OCI-LY1 (cell line): ENCODE data around the gene CARMIL1.

ENCODE experiments used
- EZH2 ChIP-seq: fragments of 200-600 bp; sonication (generic), shearing (Covaris generic); IDR thresholded peaks from 2 replicates; pipeline ENCODE4 v1.8.0; 2017; ENCODE audit warnings: borderline replicate concordance, mixed run types, mild to moderate bottlenecking, antibody characterized with exemption, low read length, moderate library complexity, mixed read lengths
- TF ChIP-seq, protein P1 (sequence below): fragments of 200-600 bp; sonication (generic), shearing (Covaris generic); IDR thresholded peaks from 2 replicates; pipeline ENCODE4 v1.5.1; 2017; ENCODE audit warnings: mild to moderate bottlenecking, antibody characterized with exemption, low read length, moderate library complexity, mixed read lengths

DNA sequence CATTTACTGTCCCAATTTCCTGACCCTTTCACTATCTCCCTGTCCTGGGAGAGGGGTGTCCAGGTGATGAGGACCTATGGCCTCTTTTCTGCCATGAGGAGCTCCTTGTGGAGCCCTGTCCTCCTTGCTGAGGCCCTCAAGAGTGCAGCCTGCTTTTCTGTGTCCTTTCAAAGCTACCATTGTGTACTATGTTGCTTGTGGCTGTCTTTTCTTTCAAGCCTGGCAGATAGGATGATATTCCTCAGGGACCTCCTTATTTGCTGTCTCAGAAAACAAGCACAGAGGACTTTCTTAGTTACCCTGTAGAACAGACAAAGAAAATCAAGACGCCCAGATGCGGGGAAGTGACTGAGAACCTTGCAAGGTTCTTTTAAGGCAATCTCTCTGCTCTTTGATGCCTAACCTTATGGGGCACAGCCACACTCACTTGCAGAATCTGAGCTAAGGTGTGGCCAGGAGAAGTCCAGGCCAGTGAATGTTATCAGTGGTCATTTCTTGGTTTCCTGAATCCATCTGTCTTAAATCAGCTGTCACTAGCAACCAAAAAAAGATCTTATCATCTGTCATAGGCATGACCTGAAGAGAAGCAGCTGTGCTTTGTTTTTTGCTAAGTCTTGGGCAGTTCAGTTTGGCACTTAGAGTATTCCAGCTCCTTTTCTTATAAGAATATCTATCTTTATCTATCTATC lies 17.2 kb downstream of the CARMIL1 start:
- TF ChIP-seq, protein P1, sequence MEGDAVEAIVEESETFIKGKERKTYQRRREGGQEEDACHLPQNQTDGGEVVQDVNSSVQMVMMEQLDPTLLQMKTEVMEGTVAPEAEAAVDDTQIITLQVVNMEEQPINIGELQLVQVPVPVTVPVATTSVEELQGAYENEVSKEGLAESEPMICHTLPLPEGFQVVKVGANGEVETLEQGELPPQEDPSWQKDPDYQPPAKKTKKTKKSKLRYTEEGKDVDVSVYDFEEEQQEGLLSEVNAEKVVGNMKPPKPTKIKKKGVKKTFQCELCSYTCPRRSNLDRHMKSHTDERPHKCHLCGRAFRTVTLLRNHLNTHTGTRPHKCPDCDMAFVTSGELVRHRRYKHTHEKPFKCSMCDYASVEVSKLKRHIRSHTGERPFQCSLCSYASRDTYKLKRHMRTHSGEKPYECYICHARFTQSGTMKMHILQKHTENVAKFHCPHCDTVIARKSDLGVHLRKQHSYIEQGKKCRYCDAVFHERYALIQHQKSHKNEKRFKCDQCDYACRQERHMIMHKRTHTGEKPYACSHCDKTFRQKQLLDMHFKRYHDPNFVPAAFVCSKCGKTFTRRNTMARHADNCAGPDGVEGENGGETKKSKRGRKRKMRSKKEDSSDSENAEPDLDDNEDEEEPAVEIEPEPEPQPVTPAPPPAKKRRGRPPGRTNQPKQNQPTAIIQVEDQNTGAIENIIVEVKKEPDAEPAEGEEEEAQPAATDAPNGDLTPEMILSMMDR: no peak
- no peak for TF ChIP-seq EZH2
